GM12878 (cell line): ENCODE results near the gene MPP1. TPM values are rescaled to one million over a fixed set of nuclear protein-coding genes. Genes with fewer than 3 reads are reported as not detected.

Source experiments
- ATAC-seq: fragments of 200-7000 bp; cut with Tn5 transposase; 3 replicates; pipeline ENCODE4 v1.9.1; 2020; ENCODE audit warnings: mild to moderate bottlenecking, moderate library complexity
- BruUV-seq: library from RNA; stranded (reverse); fragments of 400-500 nt; replicated peaks from 2 replicates; lab custom pipeline; 2021; lab: Mats Ljungman, UMichigan
- CTCF ChIA-PET: fragments of 300-600 bp; sonication (Branson Sonifier 250); formaldehyde crosslinking; extraction: SDS; loops from one replicate; lab custom pipeline; 2021; ENCODE audit warnings: inconsistent platforms; lab: Yijun Ruan, JAX
- POLR2A ChIA-PET: fragments of 350-600 bp; formaldehyde crosslinking; extraction: SDS; loops from one replicate; lab custom pipeline; 2021; ENCODE audit warnings: inconsistent platforms; lab: Charles Lee
- RAD21 ChIA-PET: fragments of 300-600 bp; sonication (Branson Sonifier 250); formaldehyde crosslinking; loops from one replicate; lab custom pipeline; 2023; ENCODE audit warnings: antibody characterized with exemption; ENCODE audit not compliant: unreplicated experiment; lab: Charles Lee
- SMC1A ChIA-PET: fragments of 300-600 bp; sonication (Branson Sonifier 250); formaldehyde crosslinking; loops from one replicate; lab custom pipeline; 2023; ENCODE audit not compliant: unreplicated experiment, uncharacterized antibody; lab: Charles Lee
- DNase-seq: peaks from one replicate; pipeline ENCODE4 v3.0.0-alpha.2; 2011; ENCODE audit warnings: low read depth, low spot score
- FAIRE-seq: peaks from 3 replicates; lab custom pipeline; 2011; peaks lifted over from hg19 to GRCh38; lab: Jason Lieb, UNC
- H2AFZ ChIP-seq: 2 replicates; pipeline ENCODE4 v1.6.0; 2011; ENCODE audit warnings: low read depth, low read length, control low read depth; ENCODE audit not compliant: control insufficient read depth
- H3K27ac ChIP-seq: 2 replicates; pipeline ENCODE4 v1.5.1; 2011; ENCODE audit warnings: control low read depth; ENCODE audit not compliant: control insufficient read depth, insufficient read depth
- H3K27me3 ChIP-seq, 2 experiments: replicated peaks in 1 of 2; 2 replicates each; pipeline versions ENCODE4 v1.6.0 to v1.6.1; 2011; ENCODE audit warnings: low read length in 1 of 2; ENCODE audit not compliant: control insufficient read depth in 2 of 2, insufficient read depth in 2 of 2
- H3K36me3 ChIP-seq, 2 experiments: 2 replicates each; pipeline ENCODE4 v1.5.1; 2011; ENCODE audit warnings: low read length in 1 of 2; ENCODE audit not compliant: control insufficient read depth in 2 of 2, insufficient read depth in 2 of 2
- H3K4me1 ChIP-seq: 2 replicates; pipeline ENCODE4 v1.6.1; 2011; ENCODE audit warnings: mild to moderate bottlenecking, low read length, moderate library complexity, mixed read lengths; ENCODE audit not compliant: control insufficient read depth, insufficient read depth
- H3K4me2 ChIP-seq: 2 replicates; pipeline ENCODE4 v1.6.0; 2011; ENCODE audit warnings: control low read depth; ENCODE audit not compliant: control insufficient read depth, insufficient read depth
- H3K4me3 ChIP-seq: fragments of 200-600 bp; sonication (generic); 2 replicates; pipeline ENCODE4 v1.5.1; 2016
- H3K79me2 ChIP-seq: 2 replicates; pipeline ENCODE4 v1.6.0; 2011; ENCODE audit warnings: low read length; ENCODE audit not compliant: control insufficient read depth, insufficient read depth
- H3K9ac ChIP-seq: 2 replicates; pipeline ENCODE4 v1.8.0; 2011; ENCODE audit warnings: low read length, control low read depth, mixed read lengths; ENCODE audit not compliant: control insufficient read depth, insufficient read depth
- H3K9me3 ChIP-seq: replicated peaks from 3 replicates; pipeline ENCODE4 v1.5.1; 2011; ENCODE audit warnings: mild to moderate bottlenecking, low read length; ENCODE audit not compliant: control insufficient read depth, insufficient read depth
- H4K20me1 ChIP-seq: 2 replicates; pipeline ENCODE4 v1.6.0; 2011; ENCODE audit not compliant: control insufficient read depth, insufficient read depth
- CHD2 ChIP-seq: IDR thresholded peaks from 2 replicates; pipeline ENCODE4 v1.6.1; 2011; ENCODE audit warnings: low read depth, low read length, improper control_type of control experiment, borderline replicate concordance
- E4F1 ChIP-seq: fragments of 450-650 bp; IDR thresholded peaks from 2 replicates; pipeline ENCODE4 v1.6.1; 2018; ENCODE audit warnings: borderline replicate concordance, mild to moderate bottlenecking; ENCODE audit not compliant: partially characterized antibody
- EP300 ChIP-seq, 2 experiments: fragments of 150-350 bp in 1 of 2; IDR thresholded peaks; 2 replicates each; pipeline ENCODE4 v1.6.1; 2011 to 2012; ENCODE audit warnings: low read depth in 2 of 2, low read length in 2 of 2, borderline replicate concordance in 1 of 2, improper control_type of control experiment in 1 of 2, inconsistent platforms in 1 of 2; ENCODE audit not compliant: control insufficient read depth in 1 of 2
- GABPA ChIP-seq: IDR thresholded peaks from 2 replicates; pipeline ENCODE4 v1.6.1; 2014; ENCODE audit warnings: antibody characterized with exemption, low read depth, mild to moderate bottlenecking, inconsistent platforms
- IRF4 ChIP-seq: IDR thresholded peaks from 2 replicates; pipeline ENCODE4 v1.6.1; 2011; ENCODE audit warnings: low read depth, low read length
- IRF5 ChIP-seq: fragments of 450-650 bp; IDR thresholded peaks from 2 replicates; pipeline ENCODE4 v1.6.1; 2017; ENCODE audit warnings: borderline replicate concordance
- MEF2A ChIP-seq: IDR thresholded peaks from 2 replicates; pipeline ENCODE4 v1.6.1; 2011; ENCODE audit warnings: low read depth, mild to moderate bottlenecking, low read length, moderate library complexity; ENCODE audit not compliant: insufficient read depth
- MTA2 ChIP-seq: fragments of 450-650 bp; IDR thresholded peaks from 2 replicates; pipeline ENCODE4 v1.6.1; 2016; ENCODE audit warnings: low read depth, mild to moderate bottlenecking, moderate library complexity
- MTA3 ChIP-seq: IDR thresholded peaks from 2 replicates; pipeline ENCODE4 v1.6.1; 2012; ENCODE audit warnings: low read length, inconsistent platforms, borderline replicate concordance
- POLR2A ChIP-seq: IDR thresholded peaks from 2 replicates; pipeline ENCODE4 v1.6.1; 2011; ENCODE audit warnings: low read depth, mild to moderate bottlenecking, low read length
- SMC3 ChIP-seq: IDR thresholded peaks from 2 replicates; pipeline ENCODE4 v1.6.1; 2011; ENCODE audit warnings: low read length, improper control_type of control experiment, borderline replicate concordance
- STAT1 ChIP-seq: fragments of 450-650 bp; conservative IDR thresholded peaks from 2 replicates; pipeline ENCODE4 v1.6.1; 2014; ENCODE audit warnings: antibody characterized with exemption, mild to moderate bottlenecking
- SUZ12 ChIP-seq: fragments of 200-600 bp; sonication (generic); IDR thresholded peaks from one replicate; pipeline ENCODE4 v1.6.1; 2018; ENCODE audit warnings: antibody characterized with exemption, mild to moderate bottlenecking; ENCODE audit not compliant: unreplicated experiment
- TCF3 ChIP-seq: IDR thresholded peaks from 2 replicates; pipeline ENCODE4 v1.6.1; 2012; ENCODE audit warnings: low read depth, mild to moderate bottlenecking, low read length, borderline replicate concordance; ENCODE audit not compliant: insufficient read depth
- YBX1 ChIP-seq: fragments of 450-650 bp; IDR thresholded peaks from 2 replicates; pipeline ENCODE4 v1.6.1; 2016; ENCODE audit warnings: antibody characterized with exemption
- WGBS: methylation state at CpG from one replicate; pipeline ENCODE4 v1.1.6; 2016; ENCODE audit warnings: low lambda C conversion rate; ENCODE audit not compliant: insufficient replicate concordance, insufficient coverage; ENCODE audit errors: missing lambda C conversion rate; 5-methylcytosine and 5-hydroxymethylcytosine counted together
- in situ Hi-C: fragments of 300-500 bp; cut with MboI; formaldehyde crosslinking; loops from 9 replicates; pipeline ENCODE4 v1.14.3; 2018; ENCODE audit warnings: mixed read lengths
- intact Hi-C: fragments of 100-400 bp; cut with micrococcal nuclease; formaldehyde crosslinking; loops from one replicate; pipeline ENCODE4 v1.14.2; 2022; ENCODE audit not compliant: unreplicated experiment
- polyA plus RNA-seq, 11 experiments: library from polyadenylated mRNA; depleted of rRNA in 4 of 11; unstranded in 6 of 11; stranded (reverse) in 5 of 11; fragments of >200 nt; fragmentation: Nextera tagmentation in 4 of 11; fragmentation: Illumina TruSeq in 1 of 11; extraction: Ambion mirVana in 4 of 11; extraction: Trizol in 1 of 11; gene quantifications; 1 replicate in 1 of 11; 2 replicates in 10 of 11; pipeline versions ENCODE4 v1.2.1 to v1.2.3, GENCODE V29; 2011 to 2016; ENCODE audit warnings: inconsistent platforms in 2 of 11, missing spikeins in 2 of 11, low read depth in 1 of 11
- total RNA-seq, 4 experiments: library from RNA; depleted of rRNA in 3 of 4; stranded (reverse); fragments of >200 nt in 3 of 4; fragmentation: Illumina TruSeq in 1 of 4; extraction: Trizol in 1 of 4; gene quantifications; 2 replicates each; pipeline versions ENCODE4 v1.2.1 to v1.2.3, GENCODE V29; 2013 to 2021
- TF ChIP-seq, protein P1 (sequence below): fragments of 450-650 bp; IDR thresholded peaks from 2 replicates; pipeline ENCODE4 v1.6.1; 2016; ENCODE audit warnings: mild to moderate bottlenecking

Gene MPP1
- total and polyA plus RNA-seq, 10 of the 15 experiments (the other 5 are each of a cell fraction or from before 2014, with no cell fraction given): 1.9 to 20.1 (median 14.8) TPM

GRCh38 chrX:154779261-154779660 is 26.0 kb downstream of the MPP1 start (continued):
- TF ChIP-seq IRF4: no peak
- TF ChIP-seq MTA3: no peak

GRCh38 chrX:154776753-154777152 is 28.5 kb downstream of the MPP1 start:
- Histone ChIP-seq H3K9ac (no peak overlapping the region), H3K4me1 (no peaks in the 10 kb centered on the region), H2AFZ (no peak overlapping the region), H3K9me3 (no peaks in the 10 kb centered on the region; the same call in 2 of the 3 replicates), H3K36me3 (peaks cover 7 to 10% of the 10 kb centered on the region in 2 experiments; a peak in 3 of 4 replicates), H3K4me2 (no peak overlapping the region), H3K27ac (no peak overlapping the region), H3K79me2 (no peaks in the 10 kb centered on the region), H3K27me3 (no peaks in the 10 kb centered on the region), H4K20me1 (no peaks in the 10 kb centered on the region), H3K4me3 (no peak overlapping the region)
- intact Hi-C loops (no loop called here), in situ Hi-C loops (no loop called here)
- BruUV-seq: no TSS peak
- DNase-seq (no peak), FAIRE-seq (no peak), ATAC-seq (no peak)
- POLR2A ChIA-PET: no interaction called here
- 44% methylated on average over 2 of the region's 2 CpGs for WGBS
- TF ChIP-seq EP300 (IDR thresholded peaks at IDR 0.05; ENCODE audit: borderline replicate concordance in 1 of 2, control insufficient read depth in 1 of 2, low read depth in 2 of 2, low read length in 2 of 2) (no peak), TCF3 (no peak), YBX1 (no peak), STAT1 (no peak), GABPA (no peak), SUZ12 (no peak), E4F1 (no peak), IRF5 (no peak), CHD2 (no peak), POLR2A (no peak), MEF2A (no peak), SMC3 (no peak), MTA2 (no peak)
- TF ChIP-seq, protein P1, sequence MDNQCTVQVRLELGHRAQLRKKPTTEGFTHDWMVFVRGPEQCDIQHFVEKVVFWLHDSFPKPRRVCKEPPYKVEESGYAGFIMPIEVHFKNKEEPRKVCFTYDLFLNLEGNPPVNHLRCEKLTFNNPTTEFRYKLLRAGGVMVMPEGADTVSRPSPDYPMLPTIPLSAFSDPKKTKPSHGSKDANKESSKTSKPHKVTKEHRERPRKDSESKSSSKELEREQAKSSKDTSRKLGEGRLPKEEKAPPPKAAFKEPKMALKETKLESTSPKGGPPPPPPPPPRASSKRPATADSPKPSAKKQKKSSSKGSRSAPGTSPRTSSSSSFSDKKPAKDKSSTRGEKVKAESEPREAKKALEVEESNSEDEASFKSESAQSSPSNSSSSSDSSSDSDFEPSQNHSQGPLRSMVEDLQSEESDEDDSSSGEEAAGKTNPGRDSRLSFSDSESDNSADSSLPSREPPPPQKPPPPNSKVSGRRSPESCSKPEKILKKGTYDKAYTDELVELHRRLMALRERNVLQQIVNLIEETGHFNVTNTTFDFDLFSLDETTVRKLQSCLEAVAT: no peak
- SMC1A ChIA-PET: no interaction called here
- RAD21 ChIA-PET: no interaction called here
- CTCF ChIA-PET: interaction anchor here (1.4 kb wide), 1 partner anchor 28 kb away, joined by 5 read pairs; no protein-coding TSS in a partner anchor
